Activated CD8-positive, alpha-beta memory T cell treated with anti-CD3 and anti-CD28 coated beads for 24 hours (primary cell): Measurements from ENCODE around the gene SOCS3.
"Not testable (repeated sequence)": the region's sequence is repeated elsewhere in the genome, so short reads cannot be mapped to it uniquely, and the experiment has no call there.

Source experiments
- DNase-seq: peaks from one replicate; pipeline ENCODE4 v3.0.0-alpha.2; 2020

The SOCS3 gene

DNA sequence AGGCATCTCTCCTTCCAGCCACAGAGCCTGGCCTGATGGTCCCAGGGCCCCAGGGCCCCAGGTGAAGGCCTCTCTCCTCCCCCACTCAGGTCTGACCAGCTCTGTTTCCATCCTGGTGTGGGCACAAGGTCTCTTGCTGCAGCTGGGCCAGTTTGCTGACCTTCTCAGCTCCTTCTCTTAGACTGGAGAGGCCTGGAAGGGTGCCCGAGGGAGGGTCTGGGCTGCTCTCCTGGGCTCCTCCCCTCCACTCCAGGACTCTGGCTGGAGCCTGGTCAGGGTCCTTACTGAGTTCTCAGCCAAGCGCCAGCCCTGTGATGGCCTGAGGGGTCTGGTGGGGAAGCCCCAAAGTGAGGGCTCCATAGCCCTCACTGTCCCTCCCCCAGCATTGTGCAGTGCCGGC is 12.4 kb downstream of the SOCS3 start:
- DNase-seq: no peak

DNA sequence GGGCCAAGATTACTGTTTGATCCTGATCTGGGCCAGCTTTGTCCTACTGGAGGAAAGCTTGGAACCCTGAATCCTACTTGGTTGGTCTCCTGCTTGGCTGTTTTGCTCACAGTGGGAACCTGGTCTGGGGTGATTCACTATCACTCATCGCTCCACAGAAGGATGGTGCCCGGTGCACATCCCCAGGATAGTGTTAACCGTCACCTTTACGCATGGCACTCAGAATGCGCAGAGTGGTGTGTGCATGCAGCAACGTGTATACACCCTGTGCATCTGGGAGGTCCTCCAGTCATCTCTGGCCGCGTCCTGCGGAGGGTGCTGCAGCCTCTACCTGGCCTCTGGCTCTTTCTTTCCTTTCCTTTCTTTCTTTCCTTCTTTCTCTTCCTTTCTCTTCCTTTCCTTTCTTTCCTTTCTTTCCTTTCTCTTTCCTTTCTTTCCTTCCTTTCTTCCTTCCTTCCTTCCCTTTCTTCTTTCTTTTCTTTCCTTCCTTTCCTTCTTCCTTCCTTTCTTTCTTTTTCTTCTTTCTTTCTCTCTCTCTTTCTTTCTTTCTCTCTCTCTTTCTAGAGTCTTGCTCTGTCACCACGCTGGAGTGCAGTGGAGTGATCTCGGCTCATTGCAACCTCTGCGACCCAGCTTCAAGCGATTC is 13.1 kb downstream of the SOCS3 start:
- DNase-seq: no peak

GRCh38 chr17:78345791-78346494 is 13.9 kb downstream of the SOCS3 start:
- DNase-seq: no peak

DNA sequence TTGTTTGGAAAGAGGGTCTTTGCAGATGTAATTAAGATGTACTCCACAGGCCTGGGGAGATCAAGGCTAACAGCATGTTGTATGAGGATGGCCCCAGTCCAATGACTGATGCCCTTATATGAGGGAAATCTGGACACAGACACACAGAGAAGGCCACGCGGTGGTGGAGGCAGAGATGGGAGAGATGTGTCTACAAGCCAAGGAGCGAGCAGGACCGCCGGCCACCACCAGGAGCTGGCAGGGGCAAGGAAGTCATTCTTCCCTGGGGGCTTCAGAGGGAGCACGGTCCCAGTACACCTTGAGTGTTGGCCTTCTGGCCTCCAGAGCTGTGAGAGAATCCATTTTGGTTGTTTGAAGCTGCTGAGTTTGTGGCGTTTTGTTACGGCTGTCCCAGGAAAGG is 14.7 kb downstream of the SOCS3 start:
- no peak for DNase-seq

DNA sequence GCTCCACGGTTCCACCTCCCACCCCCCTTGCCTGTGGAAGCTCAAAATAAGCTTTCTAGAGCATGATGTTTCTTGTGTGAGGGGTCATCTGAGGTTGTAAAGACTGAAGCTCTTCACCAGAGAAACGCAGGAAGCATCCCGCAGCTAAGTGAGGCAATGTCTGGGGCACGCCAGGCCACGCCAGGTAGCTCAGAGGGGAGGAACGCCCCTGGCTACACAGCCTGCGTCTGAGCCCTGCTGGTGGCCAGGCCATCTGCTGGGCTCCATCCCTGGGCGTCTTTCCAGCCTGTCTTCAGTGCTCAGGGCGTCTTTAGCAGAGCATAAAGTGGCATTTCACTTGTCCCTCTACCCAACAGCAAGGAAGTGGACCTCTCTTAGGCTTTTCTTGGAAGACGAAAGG is 15.2 kb downstream of the SOCS3 start:
- no peak for DNase-seq

DNA sequence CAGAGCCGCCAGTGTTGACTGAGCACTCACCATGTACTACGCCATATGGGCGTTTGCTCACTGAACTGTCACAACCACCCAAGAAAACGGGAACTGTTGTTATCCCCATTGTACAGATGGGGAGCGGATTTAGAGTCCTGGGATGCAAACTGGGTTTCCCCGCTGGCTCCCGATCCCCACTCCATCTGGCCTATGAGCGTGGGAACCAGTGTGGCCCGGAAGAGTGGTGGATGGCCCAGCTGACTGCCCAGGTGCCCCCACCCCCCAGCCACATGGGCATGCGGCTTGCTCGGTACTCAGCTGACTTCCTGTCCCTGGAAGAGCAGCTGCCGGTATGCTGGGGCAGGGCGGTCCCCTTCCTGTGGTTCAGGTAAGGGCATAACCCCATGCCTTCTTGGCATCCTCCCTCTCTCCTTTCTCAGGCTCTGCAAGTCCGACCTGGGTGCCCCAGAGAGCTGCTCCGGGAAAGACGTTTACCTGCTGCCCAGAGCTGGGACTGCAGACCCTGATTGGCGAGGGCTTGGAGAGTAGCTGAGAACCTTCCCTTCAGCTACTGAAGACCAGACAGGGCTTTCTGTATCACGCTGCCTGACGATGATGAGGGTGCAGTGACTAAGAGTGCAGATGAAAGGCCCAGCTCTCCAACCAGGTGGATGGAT is 16.2 kb downstream of the SOCS3 start:
- DNase-seq: peak; percentile 82

DNA sequence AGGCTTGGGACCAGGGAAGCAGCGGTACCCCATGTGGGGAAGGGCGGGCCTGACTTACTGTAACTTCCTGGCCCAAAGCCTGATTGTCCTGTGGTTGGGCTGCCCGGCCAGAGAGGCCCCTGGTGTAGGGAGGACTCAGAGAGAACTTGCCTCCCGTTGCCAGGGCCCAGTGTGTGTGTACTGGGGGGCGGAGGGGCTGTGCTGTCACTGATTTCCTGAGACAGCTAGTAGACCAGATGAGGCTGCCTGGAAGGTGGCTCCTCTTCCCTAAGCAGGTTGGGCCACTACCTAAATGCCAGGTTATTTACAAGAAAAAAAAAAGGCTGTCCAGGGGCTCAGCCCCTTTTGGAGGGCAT is 16.7 kb downstream of the SOCS3 start:
- DNase-seq: peak; percentile 71

DNA sequence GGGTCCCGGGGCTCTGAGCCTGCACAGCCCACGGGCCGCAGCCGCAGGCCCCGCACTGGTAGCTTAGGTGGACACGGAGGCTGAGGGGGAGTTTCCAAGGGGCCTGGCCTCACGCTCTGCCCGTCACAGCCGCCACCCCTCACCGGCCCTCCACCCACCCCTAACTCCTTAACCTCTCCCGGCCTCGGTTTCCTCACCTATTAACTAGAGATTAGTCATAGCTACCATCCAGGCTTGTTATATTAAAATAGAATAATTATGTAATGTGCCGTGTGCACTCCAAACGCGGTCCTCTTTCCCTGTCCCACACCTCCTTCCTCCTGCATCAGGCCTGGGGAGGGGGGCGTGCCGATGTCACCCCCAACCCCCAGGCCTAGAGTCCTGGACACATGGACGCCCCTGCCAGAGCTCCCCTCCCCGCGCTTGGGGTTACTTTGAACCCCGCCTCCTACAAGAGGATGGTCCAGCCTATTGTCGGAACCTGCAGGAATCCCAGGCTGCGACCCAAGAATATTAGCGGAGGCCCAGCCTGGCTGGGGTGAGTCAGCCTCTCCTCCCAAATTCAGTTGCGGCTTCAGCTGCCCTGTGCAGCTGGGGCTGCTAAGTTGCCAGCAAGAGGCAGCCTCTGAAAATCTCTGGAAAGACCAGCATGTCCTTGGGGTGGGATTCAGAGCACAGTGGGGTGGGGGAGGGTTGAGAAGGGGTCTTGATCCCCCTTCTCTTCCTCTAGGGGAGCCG is 17.3 kb downstream of the SOCS3 start:
- no peak for DNase-seq

GRCh38 chr17:78341559-78342448 is 18.1 kb downstream of the SOCS3 start:
- no peak for DNase-seq

DNA sequence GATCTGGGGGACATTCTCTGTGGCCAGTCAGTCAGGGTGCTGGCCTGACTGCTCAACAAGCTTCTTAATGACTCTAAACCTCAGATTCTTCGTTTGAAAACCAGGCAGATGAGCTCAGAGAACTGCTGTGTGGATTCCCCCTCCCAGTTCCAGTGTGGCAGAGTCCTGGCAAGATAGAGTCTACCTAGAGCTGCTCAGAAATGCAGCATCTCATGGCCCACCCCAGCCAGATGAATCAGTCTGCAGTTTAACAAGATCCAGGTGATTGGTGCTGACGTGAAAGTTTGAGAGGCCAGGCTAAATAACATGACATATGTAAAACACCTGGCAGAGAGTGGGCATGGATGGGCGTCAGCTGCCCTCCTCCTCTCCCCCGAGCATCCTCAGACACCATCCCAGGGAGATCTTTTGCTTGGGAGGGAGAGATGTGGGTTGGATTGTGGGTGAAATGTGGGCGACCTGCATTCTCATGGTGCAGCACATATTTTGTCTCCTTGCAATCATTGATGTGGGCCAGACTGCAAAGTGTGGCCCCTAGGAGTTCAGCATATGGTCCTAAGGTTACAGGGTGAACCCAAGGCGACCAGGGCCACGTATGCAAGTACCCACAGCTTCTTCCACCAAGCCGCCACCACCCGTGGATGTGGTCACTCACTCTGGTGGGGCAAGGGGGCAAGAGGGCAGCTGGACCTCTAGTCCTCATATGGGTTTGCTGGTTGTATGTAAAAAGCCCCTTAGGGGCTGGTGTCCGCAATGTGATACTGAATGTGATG is 19.5 kb downstream of the SOCS3 start:
- no peak for DNase-seq

DNA sequence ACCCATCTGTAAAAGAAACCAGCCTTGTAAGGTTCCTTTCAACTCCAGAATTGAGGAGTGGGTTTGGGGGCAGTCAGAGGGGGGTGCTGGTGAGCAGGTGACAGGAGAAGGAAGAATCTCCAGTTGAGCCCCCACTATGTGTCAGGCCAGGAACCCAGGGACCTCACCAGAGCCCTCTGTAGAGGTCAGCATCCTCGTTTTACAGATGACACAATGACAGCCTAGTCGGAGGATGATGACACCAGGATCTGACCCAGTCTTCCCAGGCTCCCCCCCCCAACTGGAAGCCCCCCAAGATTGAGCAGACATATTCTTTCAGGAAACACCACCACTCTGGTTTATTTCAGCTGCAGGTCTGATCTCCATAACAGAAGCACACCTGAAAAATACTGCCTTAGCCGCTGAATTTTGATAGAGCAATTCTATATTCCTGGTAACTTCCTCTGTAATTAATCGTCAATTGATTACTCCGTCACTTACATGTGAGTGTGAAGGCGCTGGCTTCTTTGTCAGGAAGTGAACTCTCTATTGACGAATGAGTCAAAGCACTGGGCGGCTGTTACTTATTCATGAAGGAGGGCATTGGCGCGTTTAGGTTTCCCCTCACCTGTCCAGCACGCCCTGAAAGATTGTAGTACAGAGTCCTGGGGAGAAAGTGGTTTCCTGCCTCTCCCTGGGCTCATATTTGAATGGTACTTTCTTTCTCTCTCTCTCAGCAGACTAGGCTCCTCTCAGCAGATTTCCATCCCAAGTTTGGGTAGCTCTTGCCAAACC is 21.2 kb downstream of the SOCS3 start:
- DNase-seq: no peak

DNA sequence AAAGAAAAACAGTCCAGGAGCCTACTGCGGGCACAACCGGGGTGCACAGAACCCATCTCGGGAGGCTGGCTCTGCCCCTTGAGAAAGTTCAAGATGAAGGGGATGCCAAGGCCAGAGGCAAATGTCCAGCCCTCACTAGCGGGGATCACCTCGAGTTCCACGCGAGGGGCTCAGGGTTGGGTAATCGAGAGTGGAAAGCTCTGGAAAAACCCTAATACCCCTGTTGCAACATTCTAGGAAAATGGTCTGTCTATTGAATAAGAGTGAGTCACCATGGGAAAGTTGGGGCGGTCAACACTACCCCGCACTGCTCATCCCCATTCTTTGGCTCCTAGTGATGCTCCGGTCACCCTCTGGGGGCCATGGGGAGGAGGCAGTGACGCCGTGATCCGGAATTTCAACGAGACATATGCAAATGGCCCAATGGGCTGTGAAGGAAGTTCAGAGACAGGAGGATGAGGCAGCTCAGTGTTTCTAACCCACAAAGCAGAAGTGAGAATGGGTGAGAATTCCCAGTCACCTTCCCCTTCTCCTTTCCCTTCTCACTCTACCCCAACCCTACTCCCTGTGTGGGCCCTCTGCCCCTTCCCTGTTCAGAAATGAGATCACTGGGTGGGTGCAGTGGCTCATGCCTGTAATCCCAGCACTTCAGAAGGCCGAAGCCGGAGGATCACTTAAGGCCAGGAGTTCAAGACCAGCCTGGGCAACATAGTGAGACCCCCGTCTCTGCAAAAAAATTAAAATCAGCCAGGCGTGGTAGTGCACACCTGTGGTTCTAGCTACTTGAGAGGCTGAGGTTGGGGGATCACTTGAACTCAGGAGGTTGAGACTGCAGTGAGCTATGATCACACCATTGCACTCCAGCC is 22.4 kb downstream of the SOCS3 start:
- DNase-seq: no peak

- no peak for DNase-seq
Observed at GRCh38 chr17:78335209-78335608, 24.7 kb downstream of the SOCS3 start.

DNA sequence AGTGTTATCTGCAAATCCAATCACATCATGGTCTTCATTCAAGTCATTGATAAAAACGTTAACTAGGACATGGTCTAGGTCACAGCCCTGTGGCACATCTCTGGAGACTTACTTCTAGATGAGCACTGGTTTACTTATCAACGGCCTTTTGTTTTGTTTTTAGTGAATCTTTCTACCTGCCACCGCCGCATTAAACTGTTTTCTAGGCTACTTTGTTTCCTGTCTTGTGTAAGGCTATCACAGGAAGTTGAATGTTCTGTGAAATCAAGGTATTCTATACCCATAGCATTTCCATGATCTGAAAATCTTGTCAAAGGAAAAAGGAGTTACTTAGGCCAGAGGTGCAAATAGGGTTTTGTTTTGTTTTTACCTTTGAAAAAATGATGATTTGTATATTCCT is 26.9 kb downstream of the SOCS3 start:
- DNase-seq: no peak

DNA sequence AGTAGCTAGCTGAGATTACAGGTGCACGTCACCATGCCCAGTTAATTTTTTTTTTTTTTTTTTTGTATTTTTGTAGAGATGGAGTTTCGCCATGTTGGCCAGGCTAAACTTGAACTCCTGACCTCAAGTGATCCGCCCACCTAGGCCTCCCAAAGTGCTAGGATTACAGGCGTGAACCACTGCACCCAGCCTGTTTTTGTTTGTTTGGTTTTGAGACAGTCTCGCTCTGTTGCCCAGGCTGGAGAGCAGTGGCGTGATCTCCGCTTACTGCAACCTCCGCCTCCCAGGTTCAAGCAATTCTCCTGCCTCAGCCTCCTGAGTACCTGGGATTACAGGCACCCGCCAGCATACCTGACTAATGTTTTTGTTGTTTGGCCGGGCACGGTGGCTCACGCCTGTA is 28.5 kb downstream of the SOCS3 start:
- DNase-seq: not testable (repeated sequence)

- no peak for DNase-seq
Observed at GRCh38 chr17:78330570-78331224, 29.2 kb downstream of the SOCS3 start.

DNA sequence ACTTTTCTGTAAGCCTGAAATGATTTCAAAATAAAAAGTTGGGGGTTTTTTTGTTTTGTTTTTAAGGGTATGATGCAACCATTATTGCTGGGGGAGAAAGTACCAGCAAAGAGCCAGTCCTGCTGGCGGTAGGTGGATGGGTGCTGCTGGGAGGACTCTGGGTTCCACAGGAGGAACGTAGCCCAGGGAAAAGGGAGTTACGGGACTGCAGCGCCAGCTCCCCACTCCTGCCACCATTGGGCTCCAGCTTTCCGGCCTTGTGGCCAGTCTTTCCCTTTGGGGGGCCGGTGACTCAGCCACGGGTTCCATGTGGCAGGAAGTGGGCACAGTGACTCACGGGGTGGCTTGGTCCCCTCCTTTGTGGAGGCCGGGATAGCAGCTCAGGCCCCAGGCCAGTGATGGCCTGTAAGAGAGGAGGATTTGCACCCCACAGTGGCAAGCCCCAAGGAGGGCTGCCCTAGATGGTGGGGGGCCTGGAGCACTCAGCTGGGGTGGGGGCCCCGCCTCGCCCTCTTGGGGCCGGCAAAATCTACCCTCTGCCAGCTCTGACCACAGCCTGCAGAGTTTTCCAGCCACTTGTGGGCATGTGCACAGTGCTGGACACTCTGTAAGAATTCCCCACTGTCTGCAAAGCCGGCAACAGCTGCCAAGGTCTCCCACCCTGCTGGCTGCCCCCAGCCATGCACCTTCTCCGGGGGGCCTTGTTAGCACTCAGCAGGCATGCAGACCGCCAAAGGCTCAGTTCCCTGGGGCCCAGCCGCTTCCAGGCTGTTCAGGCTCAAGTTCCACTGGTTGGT is 30.4 kb downstream of the SOCS3 start:
- no peak for DNase-seq

GRCh38 chr17:78327880-78328279 is 32.0 kb downstream of the SOCS3 start:
- no peak for DNase-seq
